ENCODE measurements around the gene CNTNAP2.

DNA sequence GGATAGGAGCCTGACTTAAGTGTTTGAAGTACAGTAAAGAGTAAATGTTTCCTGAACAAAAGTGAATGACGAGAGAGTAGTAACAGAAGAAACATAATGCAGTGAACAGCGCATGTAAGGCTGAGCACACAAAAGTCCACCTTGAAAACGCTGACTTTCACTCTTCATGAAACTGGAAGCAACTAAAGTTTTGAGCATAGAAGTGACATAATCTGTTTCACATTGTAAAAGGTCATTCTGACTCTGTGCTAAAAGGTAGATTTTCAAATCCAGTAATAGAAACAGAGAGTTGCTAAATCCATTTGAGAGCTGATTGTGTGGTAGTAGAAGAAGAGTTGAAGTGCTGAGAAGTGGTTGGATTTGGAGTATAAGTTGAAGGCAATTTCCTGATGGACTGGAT is 1037.0 kb downstream of the CNTNAP2 start:
- TF ChIP-seq, protein P1, sequence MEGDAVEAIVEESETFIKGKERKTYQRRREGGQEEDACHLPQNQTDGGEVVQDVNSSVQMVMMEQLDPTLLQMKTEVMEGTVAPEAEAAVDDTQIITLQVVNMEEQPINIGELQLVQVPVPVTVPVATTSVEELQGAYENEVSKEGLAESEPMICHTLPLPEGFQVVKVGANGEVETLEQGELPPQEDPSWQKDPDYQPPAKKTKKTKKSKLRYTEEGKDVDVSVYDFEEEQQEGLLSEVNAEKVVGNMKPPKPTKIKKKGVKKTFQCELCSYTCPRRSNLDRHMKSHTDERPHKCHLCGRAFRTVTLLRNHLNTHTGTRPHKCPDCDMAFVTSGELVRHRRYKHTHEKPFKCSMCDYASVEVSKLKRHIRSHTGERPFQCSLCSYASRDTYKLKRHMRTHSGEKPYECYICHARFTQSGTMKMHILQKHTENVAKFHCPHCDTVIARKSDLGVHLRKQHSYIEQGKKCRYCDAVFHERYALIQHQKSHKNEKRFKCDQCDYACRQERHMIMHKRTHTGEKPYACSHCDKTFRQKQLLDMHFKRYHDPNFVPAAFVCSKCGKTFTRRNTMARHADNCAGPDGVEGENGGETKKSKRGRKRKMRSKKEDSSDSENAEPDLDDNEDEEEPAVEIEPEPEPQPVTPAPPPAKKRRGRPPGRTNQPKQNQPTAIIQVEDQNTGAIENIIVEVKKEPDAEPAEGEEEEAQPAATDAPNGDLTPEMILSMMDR (IDR thresholded peaks at IDR 0.05): no peak
- TF ChIP-seq POLR2A (IDR thresholded peaks at IDR 0.05): no peak

Measured in testis (tissue), 2 donors.